K562 treated with DMSO at 1 percent for 12 hours (cell line): ENCODE measurements around the gene EFCAB8. TPM values are rescaled to one million over a fixed set of nuclear protein-coding genes. Genes with fewer than 3 reads are reported as not detected.

Experiments
- total RNA-seq: library from RNA; unstranded; fragments of 300-600 nt; gene quantifications from 2 replicates; pipeline ENCODE4 v1.2.3, GENCODE V29; 2022; ENCODE audit not compliant: insufficient read depth

EFCAB8 gene
- not detected in 2 replicates for total RNA-seq

GRCh38 chr20:32858701-32859372 is at the start of gene EFCAB8:
TSS of gene EFCAB8 (plus strand) at chr20:32858923. CDS start at chr20:32863793, 4,870 bp downstream.

GRCh38 chr20:33004141-33004751 is 145.5 kb downstream of the EFCAB8 start, which contains the start of gene SUN5:
TSS of gene SUN5 (minus strand) at chr20:33004433. CDS start at chr20:33004340, 93 bp downstream.

GRCh38 chr20:33007376-33008335 is 148.9 kb downstream of the EFCAB8 start, which contains the start of gene BPIFB2:
TSS of gene BPIFB2 (plus strand) at chr20:33007704. CDS start at chr20:33008575, 871 bp downstream.

Other genes with a start within 250 kb of the EFCAB8 start
- 0.44 TPM in 1 of 2 replicates, not detected in the other for gene C20orf203, start 185.0 kb upstream of the EFCAB8 start, total RNA-seq
- gene COMMD7, start 115.5 kb upstream of the EFCAB8 start, total RNA-seq: 82.4 and 94.2 TPM in 2 replicates
- gene DNMT3B, start 96.5 kb upstream of the EFCAB8 start, total RNA-seq: 10.6 and 26.5 TPM in 2 replicates
- gene MAPRE1, start 39.0 kb upstream of the EFCAB8 start, total RNA-seq: 69.0 and 136 TPM in 2 replicates
- gene SUN5, start 145.5 kb downstream of the EFCAB8 start, total RNA-seq: not detected in 2 replicates
- gene BPIFB2, start 148.8 kb downstream of the EFCAB8 start, total RNA-seq: not detected in 2 replicates
- not detected in 2 replicates for gene BPIFB6, start 172.7 kb downstream of the EFCAB8 start, total RNA-seq
- not detected in 2 replicates for gene BPIFB3, start 195.0 kb downstream of the EFCAB8 start, total RNA-seq
- not detected in 2 replicates for gene BPIFB4, start 220.7 kb downstream of the EFCAB8 start, total RNA-seq